Activated naive CD4-positive, alpha-beta T cell (primary cell): Measurements from ENCODE around the gene SLC38A8.

Experiments
- DNase-seq, 4 experiments: peaks; one replicate each; lab custom pipeline; 2025; lab: John Stamatoyannopoulos, UW

SLC38A8 gene

GRCh38 chr16:83998091-83998490 lies 44.5 kb downstream of the SLC38A8 start:
- no peak for DNase-seq

DNA sequence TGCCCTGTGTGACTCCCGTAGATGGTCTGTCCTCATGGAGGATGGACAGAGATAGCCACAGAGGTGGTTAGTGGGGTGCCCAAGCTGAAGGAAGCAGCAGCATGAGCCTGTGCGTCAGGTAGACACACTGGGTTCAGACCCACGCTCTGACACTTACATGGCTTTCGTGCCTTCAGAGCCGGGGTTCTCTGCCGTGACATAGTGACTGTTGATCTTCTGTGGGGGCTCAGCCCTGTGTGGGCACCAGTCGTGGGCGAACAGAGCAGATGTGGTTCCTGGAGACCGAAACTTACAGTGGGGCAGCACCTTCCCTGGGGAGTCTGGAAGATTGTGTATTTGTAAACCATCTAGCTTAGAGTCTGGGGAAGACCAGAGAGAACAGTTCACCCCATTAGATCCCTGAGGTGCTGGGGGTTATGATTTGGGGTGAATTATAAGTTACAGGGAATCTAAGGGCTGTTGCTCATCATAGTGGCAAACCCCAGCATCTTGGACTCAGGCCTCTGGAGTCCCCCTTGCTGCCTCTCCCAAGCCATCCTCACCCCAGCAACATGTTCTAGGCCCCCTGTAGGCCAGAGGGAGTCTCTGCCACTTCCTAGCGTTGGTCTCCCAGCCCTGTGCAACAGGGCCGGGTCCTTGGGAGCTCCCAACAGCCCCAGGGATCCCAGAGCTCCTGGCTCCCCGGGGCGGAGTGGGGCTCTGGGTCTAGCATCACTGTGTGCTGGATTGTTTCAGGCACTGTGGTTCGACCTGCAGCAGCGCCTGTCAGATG lies 45.9 kb downstream of the SLC38A8 start:
- DNase-seq, result no peak

DNA sequence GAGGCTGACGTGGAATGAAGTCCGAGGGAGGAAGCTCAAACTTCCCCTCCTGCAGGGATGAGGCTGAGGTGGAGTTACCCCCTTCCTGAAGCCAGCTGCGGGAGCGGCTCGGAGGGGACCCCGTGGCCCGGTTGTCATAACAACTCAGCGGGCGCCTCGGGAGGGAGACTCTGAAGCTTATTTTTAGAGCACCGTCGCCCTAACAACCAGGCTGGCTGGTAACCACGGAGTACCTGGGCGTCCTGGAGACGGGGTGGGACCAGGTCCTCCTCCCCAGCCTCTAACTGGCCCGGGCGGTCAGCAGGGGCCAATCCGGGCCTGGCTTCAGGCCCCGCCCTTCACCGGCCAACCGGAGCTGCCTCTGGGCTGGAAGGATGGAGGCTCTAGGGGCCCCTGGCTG lies 46.8 kb downstream of the SLC38A8 start:
- DNase-seq, result no peak

DNA sequence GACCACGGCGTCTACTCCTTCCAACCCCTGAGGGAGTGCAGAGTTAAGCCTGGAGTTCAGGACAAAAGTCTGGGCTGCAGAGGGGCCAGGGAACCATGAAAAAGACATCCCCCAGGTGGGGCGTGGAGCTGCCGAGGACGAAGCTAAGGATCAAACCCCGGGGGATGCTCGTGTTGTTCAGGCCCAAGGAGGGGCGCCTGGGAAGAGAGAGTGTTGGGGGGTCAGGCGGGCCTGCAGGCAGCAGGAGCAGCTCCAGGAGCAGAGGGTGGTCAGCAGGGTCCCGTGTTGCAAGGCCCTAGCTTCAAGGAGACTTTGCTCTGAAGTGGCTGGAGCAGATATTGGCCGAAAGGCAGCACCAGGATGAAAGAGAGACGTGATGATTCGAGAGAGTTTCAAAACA lies 47.9 kb downstream of the SLC38A8 start:
- DNase-seq, result no peak

GRCh38 chr16:83994087-83994486 lies 48.5 kb downstream of the SLC38A8 start:
- DNase-seq, result no peak

DNA sequence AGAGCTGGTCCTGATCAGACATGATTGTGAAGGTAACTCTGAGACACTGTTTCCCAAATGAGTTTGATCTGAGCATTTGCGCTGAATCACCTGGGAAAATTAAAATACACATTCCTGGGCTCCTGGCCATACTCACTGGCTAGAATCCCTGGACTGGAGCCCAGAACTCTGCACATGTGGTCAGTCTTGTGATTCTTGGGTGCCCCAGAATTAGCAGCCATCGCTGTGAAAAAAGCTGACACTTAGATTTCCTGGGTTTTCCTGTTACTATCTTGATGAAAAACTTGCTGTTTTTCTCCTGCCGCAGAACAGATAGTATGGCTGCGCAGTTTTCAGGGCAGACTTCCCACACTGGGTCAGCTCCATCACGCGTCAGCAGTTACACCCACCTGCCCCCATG lies 50.0 kb downstream of the SLC38A8 start:
- no peak for DNase-seq

GRCh38 chr16:83990492-83990891 lies 52.1 kb downstream of the SLC38A8 start:
- DNase-seq, result no peak

DNA sequence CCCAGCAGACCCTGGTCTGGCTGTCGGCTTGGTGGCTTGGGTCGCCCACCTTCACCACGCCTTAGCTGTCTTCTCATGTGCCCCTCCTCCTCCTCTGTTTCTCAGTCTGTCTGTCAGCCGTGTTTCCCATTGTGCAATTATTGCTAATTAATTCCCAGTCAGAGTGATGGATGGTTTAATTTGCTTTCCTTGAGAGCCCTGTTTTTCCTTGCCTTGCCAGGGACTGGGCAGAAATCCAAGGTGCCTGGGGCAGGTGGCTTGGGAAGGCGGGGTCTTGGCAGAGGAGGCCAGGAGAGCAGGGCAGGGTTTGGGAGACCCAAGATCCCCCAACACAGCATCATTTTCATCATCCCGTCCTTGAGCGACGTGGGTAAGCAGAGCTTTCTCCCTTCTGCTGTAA lies 53.3 kb downstream of the SLC38A8 start:
- no peak for DNase-seq

DNA sequence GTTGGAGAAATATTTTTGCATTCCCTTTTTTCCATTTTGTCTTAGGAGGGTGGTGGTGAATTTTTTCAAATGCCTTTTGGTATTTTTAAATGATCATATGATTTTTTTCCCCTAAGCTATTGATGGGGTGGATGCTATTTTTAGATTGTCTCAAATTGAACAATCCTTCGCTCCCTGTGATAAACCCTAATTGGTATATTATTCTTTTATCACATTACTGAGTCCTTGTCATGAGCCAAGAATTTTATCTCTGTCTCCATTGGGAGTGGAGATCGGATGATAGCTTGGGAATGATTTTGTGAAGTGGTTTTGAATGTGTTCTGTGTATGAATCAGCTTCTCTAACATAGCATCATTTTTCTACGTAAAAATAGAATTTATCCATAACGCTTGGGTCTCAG lies 59.1 kb downstream of the SLC38A8 start:
- DNase-seq, result no peak

- no peak for DNase-seq
Observed at GRCh38 chr16:83981799-83982198, 60.8 kb downstream of the SLC38A8 start.

- DNase-seq, result no peak
Observed at GRCh38 chr16:83980794-83981193, 61.8 kb downstream of the SLC38A8 start.

- no peak for DNase-seq
Observed at GRCh38 chr16:83979441-83979840, 63.2 kb downstream of the SLC38A8 start.

- DNase-seq, result no peak
Observed at GRCh38 chr16:83978401-83978904, 64.1 kb downstream of the SLC38A8 start.

DNA sequence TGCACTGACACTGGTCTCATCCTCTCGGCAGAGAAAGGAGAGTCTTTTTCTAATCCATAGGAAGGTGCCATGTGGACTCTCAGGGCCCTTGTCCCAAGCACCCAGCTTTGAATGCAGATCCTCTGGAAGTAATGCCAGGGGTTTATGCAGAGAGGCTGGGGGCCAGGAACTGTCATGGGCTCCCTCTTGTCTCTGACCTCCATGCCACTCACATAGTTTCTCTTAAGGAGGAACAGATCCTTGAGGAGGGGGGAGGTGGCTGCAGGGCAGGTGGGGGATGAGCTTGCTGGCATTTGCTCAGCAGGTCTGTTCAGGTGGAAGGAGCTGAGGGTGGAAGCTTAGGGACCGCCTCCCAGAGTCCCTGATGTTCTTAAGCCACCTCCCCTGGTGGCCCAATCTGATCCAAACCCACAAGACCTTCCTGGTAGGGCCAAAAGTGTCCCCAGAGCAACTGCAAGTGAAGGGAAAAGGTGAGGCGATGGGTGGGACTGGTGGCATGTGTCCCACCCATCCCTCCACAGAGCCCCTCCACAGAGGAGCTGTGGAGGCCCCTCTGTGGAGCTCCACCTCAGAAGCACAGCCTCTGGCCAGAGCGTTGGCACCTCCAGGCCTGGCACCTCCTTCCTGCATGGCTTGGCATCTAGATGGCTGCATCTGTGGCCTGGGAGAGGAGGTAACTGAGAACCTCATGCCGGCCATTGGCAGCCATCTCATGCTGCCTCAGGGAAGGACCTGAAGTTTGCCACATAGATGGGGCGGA lies 65.4 kb downstream of the SLC38A8 start:
- no peak for DNase-seq

GRCh38 chr16:83975590-83976260 lies 66.9 kb downstream of the SLC38A8 start:
- no peak for DNase-seq

- DNase-seq, result no peak
Observed at GRCh38 chr16:83974475-83974874, 68.1 kb downstream of the SLC38A8 start.

GRCh38 chr16:83973581-83974385 lies 68.8 kb downstream of the SLC38A8 start:
- DNase-seq, result no peak

DNA sequence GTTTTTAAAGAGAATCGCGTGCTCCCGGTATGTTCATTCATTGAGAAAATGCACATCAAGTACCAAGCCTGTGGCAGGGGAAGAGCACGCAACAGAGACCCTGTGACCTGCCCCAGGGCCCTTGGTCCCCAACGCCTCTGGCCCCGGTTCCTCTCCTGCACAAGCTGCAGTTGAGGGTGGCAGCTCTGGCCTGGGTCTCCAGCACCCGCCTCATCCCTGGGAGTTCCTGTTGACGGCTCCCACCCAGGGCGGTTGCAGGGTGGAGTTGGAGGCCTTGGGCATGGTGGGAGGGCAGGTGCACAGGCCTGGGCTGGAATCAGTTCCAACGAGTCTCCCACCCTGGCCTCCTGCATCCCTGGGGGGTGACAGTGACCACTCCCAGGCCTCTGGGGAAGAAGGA lies 69.5 kb downstream of the SLC38A8 start:
- DNase-seq, result no peak

DNA sequence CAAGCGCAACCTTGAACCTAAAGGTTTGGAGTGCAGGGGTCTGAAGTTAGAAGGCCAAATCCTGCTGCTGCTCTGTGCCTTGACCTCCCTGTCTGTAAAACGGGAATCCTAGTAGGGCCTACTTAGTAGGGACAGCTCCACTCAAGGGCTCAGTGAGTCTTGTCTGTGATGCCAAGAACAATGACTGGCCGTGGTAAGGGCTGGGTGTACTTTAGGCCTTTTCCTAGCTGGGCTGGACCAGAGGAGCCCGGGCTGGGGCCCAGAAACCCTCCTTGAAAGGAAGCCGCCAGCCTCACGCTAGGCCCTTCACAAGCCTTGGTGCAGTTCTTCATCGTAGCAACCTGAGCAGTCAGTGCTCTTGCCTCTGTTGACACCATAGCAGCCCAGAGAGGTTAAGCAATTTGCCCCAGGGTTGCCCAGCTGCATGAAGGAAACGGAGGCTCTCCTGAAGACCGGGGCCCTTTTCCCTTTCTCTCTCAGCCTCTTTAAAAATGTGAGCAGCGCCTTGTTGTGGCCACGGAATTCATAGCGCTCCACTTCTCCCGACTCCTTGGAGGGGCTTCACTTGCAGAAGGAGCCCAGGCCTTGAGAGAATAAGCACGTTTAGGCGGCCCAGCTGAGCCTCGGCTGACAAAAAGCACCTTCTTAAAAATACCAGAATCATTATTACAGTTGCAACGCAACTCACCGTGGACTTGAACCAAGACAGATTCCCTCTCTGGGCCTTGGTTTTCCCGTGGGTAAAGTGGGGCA lies 70.2 kb downstream of the SLC38A8 start:
- DNase-seq, result no peak

GRCh38 chr16:83971165-83972130 lies 71.1 kb downstream of the SLC38A8 start:
- no peak for DNase-seq
